ENCODE measurements around the gene CAMKMT.

- TF ChIP-seq CTCF (conservative IDR thresholded peaks at IDR 0.05; ENCODE audit: low read length) = no peak
- no peak for TF ChIP-seq EZH2phosphoT487 (IDR thresholded peaks at IDR 0.05; ENCODE audit: borderline replicate concordance, low read depth, low read length)
Observed at GRCh38 chr2:44692821-44693220, 331.1 kb downstream of the CAMKMT start.
